Liver (tissue), 9 donors: Measurements from ENCODE around the gene GRAP2. TPM values are rescaled to one million over a fixed set of nuclear protein-coding genes. Genes with fewer than 3 reads are reported as not detected.

Experiments
- DNase-seq: peaks from one replicate; pipeline ENCODE4 v3.0.0-alpha.2; 2017; ENCODE audit warnings: low spot score
- H3K27ac ChIP-seq, 2 donors: one replicate each; pipeline ENCODE4 v1.7.0; 2013; ENCODE audit warnings: inconsistent platforms in 2 of 2, low read length in 2 of 2, control low read depth in 1 of 2, low read depth in 1 of 2, mild to moderate bottlenecking in 1 of 2
- H3K27me3 ChIP-seq, 4 donors: one replicate each; pipeline versions ENCODE4 v1.6.1 to v1.7.0; 2013; ENCODE audit warnings: low read length in 3 of 4, inconsistent platforms in 1 of 4, mild to moderate bottlenecking in 1 of 4, moderate library complexity in 1 of 4; ENCODE audit not compliant: control insufficient read depth in 4 of 4, insufficient read depth in 4 of 4
- H3K36me3 ChIP-seq, 4 donors: one replicate each; pipeline versions ENCODE4 v1.6.1 to v1.7.0; 2013; ENCODE audit warnings: low read length in 3 of 4, mild to moderate bottlenecking in 3 of 4, low read depth in 1 of 4, moderate library complexity in 1 of 4; ENCODE audit not compliant: control insufficient read depth in 4 of 4, insufficient read depth in 3 of 4
- H3K4me1 ChIP-seq, 4 donors: one replicate each; pipeline versions ENCODE4 v1.6.1 to v1.7.0; 2013; ENCODE audit warnings: low read length in 3 of 4, mild to moderate bottlenecking in 3 of 4, moderate library complexity in 1 of 4; ENCODE audit not compliant: control insufficient read depth in 4 of 4, insufficient read depth in 4 of 4
- H3K4me3 ChIP-seq, 3 donors: one replicate each; pipeline versions ENCODE4 v1.6.1 to v1.7.0; 2013; ENCODE audit warnings: low read length in 3 of 3, control low read depth in 1 of 3, low read depth in 1 of 3, mild to moderate bottlenecking in 1 of 3
- H3K9ac ChIP-seq, 2 donors: one replicate each; pipeline ENCODE4 v1.7.0; 2013; ENCODE audit warnings: low read length in 2 of 2, mild to moderate bottlenecking in 2 of 2, moderate library complexity in 2 of 2, control low read depth in 1 of 2, low read depth in 1 of 2
- H3K9me3 ChIP-seq, 4 donors: one replicate each; pipeline versions ENCODE4 v1.6.1 to v1.7.0; 2013; ENCODE audit warnings: low read length in 3 of 4; ENCODE audit not compliant: control insufficient read depth in 4 of 4
- ATF3 ChIP-seq: IDR thresholded peaks from 2 replicates; pipeline ENCODE4 v1.6.1; 2016; ENCODE audit warnings: antibody characterized with exemption
- CTCF ChIP-seq: fragments of 150-350 bp; IDR thresholded peaks from 2 replicates; pipeline ENCODE4 v1.5.1; 2017; ENCODE audit warnings: improper control_type of control experiment, low read depth, low read length; ENCODE audit not compliant: missing input control
- FOXA1 ChIP-seq: IDR thresholded peaks from 2 replicates; pipeline ENCODE4 v1.6.1; 2016; ENCODE audit warnings: antibody characterized with exemption
- FOXA2 ChIP-seq: IDR thresholded peaks from 2 replicates; pipeline ENCODE4 v1.6.1; 2016; ENCODE audit warnings: antibody characterized with exemption
- GABPA ChIP-seq, 2 donors: IDR thresholded peaks in 1 of 2; conservative IDR thresholded peaks in 1 of 2; 2 replicates each; pipeline ENCODE4 v1.6.1; 2016; ENCODE audit warnings: antibody characterized with exemption in 2 of 2, mild to moderate bottlenecking in 1 of 2, moderate library complexity in 1 of 2
- HNF4A ChIP-seq, 2 donors: conservative IDR thresholded peaks; 2 replicates each; pipeline ENCODE4 v1.6.1; 2016; ENCODE audit warnings: antibody characterized with exemption in 2 of 2, mild to moderate bottlenecking in 2 of 2
- HNF4G ChIP-seq: IDR thresholded peaks from 2 replicates; pipeline ENCODE4 v1.6.1; 2016; ENCODE audit warnings: antibody characterized with exemption
- JUND ChIP-seq, 2 donors: IDR thresholded peaks; 2 replicates each; pipeline ENCODE4 v1.6.1; 2016; ENCODE audit warnings: antibody characterized with exemption in 2 of 2
- MAX ChIP-seq: IDR thresholded peaks from 2 replicates; pipeline ENCODE4 v1.6.1; 2016; ENCODE audit warnings: antibody characterized with exemption
- NR2F2 ChIP-seq: IDR thresholded peaks from 2 replicates; pipeline ENCODE4 v1.6.1; 2016; ENCODE audit warnings: antibody characterized with exemption
- RAD21 ChIP-seq, 2 donors: IDR thresholded peaks; 2 replicates each; pipeline ENCODE4 v1.6.1; 2016; ENCODE audit warnings: antibody characterized with exemption in 2 of 2, mild to moderate bottlenecking in 2 of 2
- REST ChIP-seq: IDR thresholded peaks from 2 replicates; pipeline ENCODE4 v1.6.1; 2016; ENCODE audit warnings: antibody characterized with exemption, mild to moderate bottlenecking
- RXRA ChIP-seq, 2 donors: IDR thresholded peaks; 2 replicates each; pipeline ENCODE4 v1.6.1; 2017 to 2018; ENCODE audit warnings: antibody characterized with exemption in 2 of 2, mild to moderate bottlenecking in 1 of 2
- SP1 ChIP-seq: IDR thresholded peaks from 2 replicates; pipeline ENCODE4 v1.6.1; 2018; ENCODE audit warnings: antibody characterized with exemption, mild to moderate bottlenecking
- TAF1 ChIP-seq: conservative IDR thresholded peaks from 2 replicates; pipeline ENCODE4 v1.6.1; 2016; ENCODE audit warnings: antibody characterized with exemption, mild to moderate bottlenecking
- YY1 ChIP-seq: IDR thresholded peaks from 2 replicates; pipeline ENCODE4 v1.6.1; 2016; ENCODE audit warnings: antibody characterized with exemption, mild to moderate bottlenecking
- ZBTB33 ChIP-seq: IDR thresholded peaks from 2 replicates; pipeline ENCODE4 v1.6.1; 2016; ENCODE audit warnings: antibody characterized with exemption
- WGBS: extraction: QIAGEN DNeasy Blood & Tissue Kit; methylation state at CpG from one replicate; pipeline ENCODE4 v1.1.7; 2013; 5-methylcytosine and 5-hydroxymethylcytosine counted together
- polyA plus RNA-seq, 2 donors: library from polyadenylated mRNA; stranded (reverse) in 1 of 2; unstranded in 1 of 2; fragments of 200-250 nt in 1 of 2; fragments of >200 nt in 1 of 2; fragmentation: Nextera tagmentation in 1 of 2; extraction: Ambion mirVana in 1 of 2; gene quantifications; one replicate each; pipeline versions ENCODE4 v1.2.1 to v1.2.3, GENCODE V29; 2013 to 2015
- total RNA-seq, 2 donors: library from RNA; depleted of rRNA; stranded (reverse); fragments of >200 nt; gene quantifications; one replicate each; pipeline ENCODE4 v1.2.3, GENCODE V29; 2014
- donor health status: healthy.
- donor health status: healthy.
- donor health status: healthy.
- donor health status: healthy.
- donor health status: healthy.

GRAP2 gene
- total and polyA plus RNA-seq, 4 donors, result 0.22 to 38.2 (median 0.78) TPM

GRCh38 chr22:39936523-39937145, 35.8 kb downstream of the GRAP2 start:
- no peak for DNase-seq
- no peaks in the 10 kb centered on the region for H3K9me3 ChIP-seq
- H3K36me3 ChIP-seq, result no peaks in the 10 kb centered on the region
- WGBS, result 66% methylated on average over 6 of the region's 6 CpGs
- H3K9ac ChIP-seq, result no peak overlapping the region
- H3K27ac ChIP-seq, result no peak overlapping the region
- peaks cover 0 to 2% (median 0%) of the 10 kb centered on the region in 4 donors for H3K27me3 ChIP-seq
- H3K4me1 ChIP-seq, result no peaks in the 10 kb centered on the region
- no peak overlapping the region for H3K4me3 ChIP-seq
- no peak for TF ChIP-seq ZBTB33
- no peak for TF ChIP-seq MAX
- TF ChIP-seq GABPA (IDR thresholded peaks at IDR 0.05 in 1 of 2, conservative IDR thresholded peaks at IDR 0.05 in 1 of 2), result no peak
- no peak for TF ChIP-seq HNF4A (conservative IDR thresholded peaks at IDR 0.05)
- TF ChIP-seq JUND (IDR thresholded peaks at IDR 0.05), result no peak
- TF ChIP-seq CTCF, result no peak
- no peak for TF ChIP-seq ATF3
- TF ChIP-seq FOXA1, result no peak
- no peak for TF ChIP-seq REST
- no peak for TF ChIP-seq NR2F2
- TF ChIP-seq RAD21 (IDR thresholded peaks at IDR 0.05), result no peak
- no peak for TF ChIP-seq FOXA2
- no peak for TF ChIP-seq HNF4G
- TF ChIP-seq TAF1, result no peak
- TF ChIP-seq YY1, result no peak
- no peak for TF ChIP-seq SP1

- Histone ChIP-seq H3K4me1 (no peaks in the 10 kb centered on the region), H3K9me3 (no peaks in the 10 kb centered on the region), H3K4me3 (no peak overlapping the region), H3K27ac (no peak overlapping the region), H3K9ac (no peak overlapping the region), H3K27me3 (peaks cover 0 to 2% (median 0%) of the 10 kb centered on the region in 4 donors), H3K36me3 (no peaks in the 10 kb centered on the region)
- TF ChIP-seq GABPA (IDR thresholded peaks at IDR 0.05 in 1 of 2, conservative IDR thresholded peaks at IDR 0.05 in 1 of 2) (no peak), NR2F2 (no peak), HNF4A (conservative IDR thresholded peaks at IDR 0.05) (no peak), YY1 (no peak), FOXA2 (no peak), TAF1 (no peak), RXRA (IDR thresholded peaks at IDR 0.05) (no peak), SP1 (no peak), RAD21 (IDR thresholded peaks at IDR 0.05) (no peak), REST (no peak), HNF4G (no peak), MAX (no peak)
- 89% methylated on average over 3 of the region's 3 CpGs for WGBS
- no peak for DNase-seq
Observed at GRCh38 chr22:39937906-39938305, 37.0 kb downstream of the GRAP2 start.
